Panc1 (cell line): ENCODE measurements around the gene PIGX. TPM values are rescaled to one million over a fixed set of nuclear protein-coding genes. Genes with fewer than 3 reads are reported as not detected.

Experiments used
- ATAC-seq: fragments of 200-7000 bp; cut with Tn5 transposase; 2 replicates; pipeline ENCODE4 v1.9.1; 2020; ENCODE audit warnings: mild to moderate bottlenecking, moderate library complexity
- BruUV-seq: library from RNA; stranded (reverse); fragments of 400-500 nt; replicated peaks from 2 replicates; lab custom pipeline; 2021; lab: Mats Ljungman, UMichigan
- CTCF ChIA-PET: fragments of 300-600 bp; sonication (Branson Sonifier 250); formaldehyde crosslinking; loops from one replicate; lab custom pipeline; 2022; ENCODE audit warnings: antibody characterized with exemption; lab: Charles Lee
- POLR2A ChIA-PET: fragments of 300-600 bp; sonication (Branson Sonifier 250); formaldehyde crosslinking; loops from one replicate; lab custom pipeline; 2022; ENCODE audit warnings: antibody characterized with exemption; lab: Charles Lee
- DNase-seq: peaks from one replicate; pipeline ENCODE4 v3.0.0-alpha.2; 2010; ENCODE audit warnings: low read depth, low spot score
- H3K27ac ChIP-seq: 2 replicates; pipeline ENCODE4 v1.5.1; 2011; ENCODE audit warnings: mild to moderate bottlenecking, low read length, inconsistent platforms
- H3K27me3 ChIP-seq: fragments of 200-500 bp; sonication (Bioruptor generic); 2 replicates; pipeline ENCODE4 v1.6.0; 2014; ENCODE audit warnings: low read length, inconsistent platforms; ENCODE audit not compliant: control insufficient read depth, insufficient read depth
- H3K36me3 ChIP-seq: fragments of 200-500 bp; sonication (Bioruptor generic); 2 replicates; pipeline ENCODE4 v1.5.1; 2014; ENCODE audit warnings: inconsistent platforms, mild to moderate bottlenecking, low read length, moderate library complexity; ENCODE audit not compliant: control insufficient read depth, insufficient read depth
- H3K4me1 ChIP-seq: 2 replicates; pipeline ENCODE4 v1.5.1; 2011; ENCODE audit warnings: inconsistent platforms, mild to moderate bottlenecking, low read length, moderate library complexity; ENCODE audit not compliant: control insufficient read depth, insufficient read depth
- H3K4me3 ChIP-seq, 2 experiments: 2 replicates each; pipeline ENCODE4 v1.5.1; 2011 to 2012; ENCODE audit warnings: low read depth in 2 of 2, low read length in 2 of 2, mild to moderate bottlenecking in 2 of 2, inconsistent platforms in 1 of 2, moderate library complexity in 1 of 2
- H3K9me3 ChIP-seq: fragments of 200-500 bp; sonication (Bioruptor generic); 2 replicates; pipeline ENCODE4 v1.5.1; 2014; ENCODE audit warnings: low read depth, mild to moderate bottlenecking, inconsistent platforms, low read length, moderate library complexity; ENCODE audit not compliant: control insufficient read depth, insufficient read depth
- CTCF ChIP-seq: fragments of 450-650 bp; IDR thresholded peaks from 2 replicates; pipeline ENCODE4 v1.5.1; 2017; ENCODE audit warnings: mild to moderate bottlenecking
- POLR2AphosphoS5 ChIP-seq: IDR thresholded peaks from 2 replicates; pipeline ENCODE4 v1.6.1; 2012; ENCODE audit warnings: mild to moderate bottlenecking, low read depth, low read length, moderate library complexity
- REST ChIP-seq, 2 experiments: IDR thresholded peaks; 2 replicates each; pipeline ENCODE4 v1.6.1; 2011 to 2012; ENCODE audit warnings: low read depth in 2 of 2, control low read depth in 1 of 2, low read length in 1 of 2, mild to moderate bottlenecking in 1 of 2, moderate library complexity in 1 of 2; ENCODE audit not compliant: insufficient read depth in 1 of 2
- SIN3A ChIP-seq: IDR thresholded peaks from 2 replicates; pipeline ENCODE4 v1.6.1; 2012; ENCODE audit warnings: low read depth, mild to moderate bottlenecking, low read length, moderate library complexity, borderline replicate concordance; ENCODE audit not compliant: insufficient read depth
- TCF7L2 ChIP-seq: IDR thresholded peaks from 2 replicates; pipeline ENCODE4 v1.6.1; 2011; ENCODE audit warnings: mild to moderate bottlenecking, low read depth, low read length, inconsistent platforms
- in situ Hi-C: cut with HindIII; loops from 2 replicates; pipeline ENCODE4 v1.10.0; 2016; ENCODE audit warnings: low sequenced_read_pairs, low pct_unique_long_range_greater_than_20kb
- intact Hi-C: fragments of 100-400 bp; cut with micrococcal nuclease; formaldehyde crosslinking; loops from one replicate; pipeline ENCODE4 v1.10.0; 2022; ENCODE audit not compliant: unreplicated experiment
- total RNA-seq: library from RNA; stranded (reverse); gene quantifications from one replicate; pipeline ENCODE4 v1.2.1, GENCODE V29; 2021; ENCODE audit not compliant: unreplicated experiment

The PIGX gene
- total RNA-seq, 1 experiment from 2014 or later, result 85.7 TPM

- CTCF ChIA-PET, result no interaction called here
- Histone ChIP-seq H3K27ac (no peak overlapping the region), H3K36me3 (0 out of 2 replicates have a peak, but pooled peaks cover 1% of the 10 kb centered on the region), H3K27me3 (no peaks in the 10 kb centered on the region), H3K4me1 (no peaks in the 10 kb centered on the region; the same call in 1 of the 2 replicates), H3K4me3 (no peak overlapping the region), H3K9me3 (no peaks in the 10 kb centered on the region)
- in situ Hi-C loops, result no loop called here
- DNase-seq (no peak), ATAC-seq (no peak)
- no TSS peak for BruUV-seq
- intact Hi-C loops, result no loop called here
- POLR2A ChIA-PET, result no interaction called here
- TF ChIP-seq TCF7L2, result no peak
- TF ChIP-seq CTCF, result no peak
- no peak for TF ChIP-seq REST (IDR thresholded peaks at IDR 0.05; ENCODE audit: insufficient read depth in 1 of 2, low read depth in 2 of 2, low read length in 1 of 2)
- no peak for TF ChIP-seq POLR2AphosphoS5
- TF ChIP-seq SIN3A, result no peak
Measured at GRCh38 chr3:196706731-196707130, 5.4 kb upstream of the PIGX start.

GRCh38 chr3:196707566-196707965 lies 4.6 kb upstream of the PIGX start:
- DNase-seq (no peak), ATAC-seq (no peak)
- no peak overlapping the region for H3K4me3 ChIP-seq
- in situ Hi-C loops, result no loop called here
- TF ChIP-seq SIN3A (no peak), POLR2AphosphoS5 (no peak), CTCF (no peak), TCF7L2 (no peak), REST (IDR thresholded peaks at IDR 0.05; ENCODE audit: insufficient read depth in 1 of 2, low read depth in 2 of 2, low read length in 1 of 2) (no peak)
- ChIA-PET POLR2A (interaction anchor here (0.6 kb wide), 1 partner anchor 32 kb away, joined by 3 read pairs; no protein-coding TSS in a partner anchor), CTCF (no interaction called here)
- intact Hi-C loops, result no loop called here
- no TSS peak for BruUV-seq
- no peaks in the 10 kb centered on the region for H3K27me3 ChIP-seq
- H3K9me3 ChIP-seq, result no peaks in the 10 kb centered on the region
- no peaks in the 10 kb centered on the region; the same call in 1 of the 2 replicates for H3K4me1 ChIP-seq
- 0 out of 2 replicates have a peak, but pooled peaks cover 2% of the 10 kb centered on the region for H3K36me3 ChIP-seq
- H3K27ac ChIP-seq, result no peak overlapping the region
